Osteoblast (primary cell): ENCODE data around the gene FRMD8. TPM values are rescaled to one million over a fixed set of nuclear protein-coding genes. Genes with fewer than 3 reads are reported as not detected.

Source experiments
- DNase-seq: peaks from one replicate; pipeline ENCODE4 v3.0.0; 2011; ENCODE audit warnings: low spot score, mixed read lengths; ENCODE audit not compliant: insufficient read length; ENCODE audit errors: missing footprints
- H2AFZ ChIP-seq: 2 replicates; pipeline ENCODE4 v1.6.0; 2011; ENCODE audit warnings: mild to moderate bottlenecking, low read length
- H3K27ac ChIP-seq: 2 replicates; pipeline ENCODE4 v1.5.1; 2011; ENCODE audit warnings: mild to moderate bottlenecking, low read depth, low read length, moderate library complexity
- H3K27me3 ChIP-seq: 2 replicates; pipeline ENCODE4 v1.6.0; 2012; ENCODE audit warnings: mild to moderate bottlenecking, control low read depth, inconsistent platforms, low read length, moderate library complexity; ENCODE audit not compliant: insufficient read depth
- H3K36me3 ChIP-seq: 2 replicates; pipeline ENCODE4 v1.5.1; 2011; ENCODE audit warnings: mild to moderate bottlenecking, low read length, control low read depth, moderate library complexity; ENCODE audit not compliant: insufficient read depth
- H3K4me1 ChIP-seq: 2 replicates; pipeline ENCODE4 v1.5.1; 2011; ENCODE audit warnings: mild to moderate bottlenecking, low read length, control low read depth, moderate library complexity; ENCODE audit not compliant: insufficient read depth
- H3K4me2 ChIP-seq: 2 replicates; pipeline ENCODE4 v1.6.0; 2011; ENCODE audit warnings: mild to moderate bottlenecking, low read length; ENCODE audit not compliant: insufficient read depth
- H3K4me3 ChIP-seq: fragments of 200-600 bp; sonication (generic); 3 replicates; pipeline ENCODE4 v1.5.1; 2012; ENCODE audit warnings: mild to moderate bottlenecking, low read length, inconsistent platforms; ENCODE audit not compliant: insufficient read depth
- H3K79me2 ChIP-seq: 2 replicates; pipeline ENCODE4 v1.6.0; 2012; ENCODE audit warnings: mild to moderate bottlenecking, low read length, control low read depth, inconsistent platforms; ENCODE audit not compliant: insufficient read depth
- H3K9me3 ChIP-seq: 2 replicates; pipeline ENCODE4 v1.5.1; 2011; ENCODE audit warnings: low read depth, low read length, control low read depth
- H4K20me1 ChIP-seq: 2 replicates; pipeline ENCODE4 v1.6.0; 2012; ENCODE audit warnings: mild to moderate bottlenecking, low read length, control low read depth; ENCODE audit not compliant: insufficient read depth
- total RNA-seq: library from RNA; depleted of rRNA; stranded (reverse); fragments of >200 nt; gene quantifications from 2 replicates; pipeline ENCODE4 v1.2.3, GENCODE V29; 2012
- TF ChIP-seq, protein P1 (sequence below): IDR thresholded peaks from 2 replicates; pipeline ENCODE4 v1.5.1; 2011; ENCODE audit warnings: mild to moderate bottlenecking, low read depth, low read length, moderate library complexity; ENCODE audit errors: extremely low read depth

Gene FRMD8
- total RNA-seq, 1 donor: 78.2 TPM

DNA sequence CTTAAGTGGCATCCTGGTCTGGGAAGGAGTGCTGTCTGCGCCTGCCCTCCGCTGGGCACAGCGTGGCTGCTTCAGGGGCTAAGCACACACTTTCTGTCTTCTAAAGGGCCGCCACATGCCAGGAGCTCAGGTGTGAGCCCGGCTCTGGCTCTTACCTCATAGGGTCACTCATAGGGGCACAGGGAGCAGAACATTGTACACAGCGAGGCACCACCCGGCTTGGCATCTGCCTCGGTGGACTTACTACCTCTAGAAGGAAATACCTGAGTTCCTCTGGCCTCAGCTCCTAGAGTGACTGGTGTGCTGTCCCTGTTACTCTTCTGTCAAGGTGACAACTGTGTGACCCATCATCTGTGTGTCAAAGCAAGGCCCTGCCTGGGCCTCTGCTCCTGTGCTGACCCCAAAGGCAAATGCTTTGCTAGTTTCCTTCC, 49.6 kb downstream of the FRMD8 start:
- no peaks in the 10 kb centered on the region for H3K27me3 ChIP-seq
- H3K79me2 ChIP-seq: peaks cover 95% of the 10 kb centered on the region
- H3K9me3 ChIP-seq: no peaks in the 10 kb centered on the region
- TF ChIP-seq, protein P1, sequence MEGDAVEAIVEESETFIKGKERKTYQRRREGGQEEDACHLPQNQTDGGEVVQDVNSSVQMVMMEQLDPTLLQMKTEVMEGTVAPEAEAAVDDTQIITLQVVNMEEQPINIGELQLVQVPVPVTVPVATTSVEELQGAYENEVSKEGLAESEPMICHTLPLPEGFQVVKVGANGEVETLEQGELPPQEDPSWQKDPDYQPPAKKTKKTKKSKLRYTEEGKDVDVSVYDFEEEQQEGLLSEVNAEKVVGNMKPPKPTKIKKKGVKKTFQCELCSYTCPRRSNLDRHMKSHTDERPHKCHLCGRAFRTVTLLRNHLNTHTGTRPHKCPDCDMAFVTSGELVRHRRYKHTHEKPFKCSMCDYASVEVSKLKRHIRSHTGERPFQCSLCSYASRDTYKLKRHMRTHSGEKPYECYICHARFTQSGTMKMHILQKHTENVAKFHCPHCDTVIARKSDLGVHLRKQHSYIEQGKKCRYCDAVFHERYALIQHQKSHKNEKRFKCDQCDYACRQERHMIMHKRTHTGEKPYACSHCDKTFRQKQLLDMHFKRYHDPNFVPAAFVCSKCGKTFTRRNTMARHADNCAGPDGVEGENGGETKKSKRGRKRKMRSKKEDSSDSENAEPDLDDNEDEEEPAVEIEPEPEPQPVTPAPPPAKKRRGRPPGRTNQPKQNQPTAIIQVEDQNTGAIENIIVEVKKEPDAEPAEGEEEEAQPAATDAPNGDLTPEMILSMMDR: no peak
- no peak for DNase-seq
- peaks cover 93% of the 10 kb centered on the region for H3K36me3 ChIP-seq
- peaks cover 73% of the 10 kb centered on the region for H3K4me1 ChIP-seq
- H4K20me1 ChIP-seq: peaks cover 94% of the 10 kb centered on the region
- peak overlapping the region; percentile 46 for H3K4me3 ChIP-seq
- peak overlapping the region; percentile 68 for H3K27ac ChIP-seq
- no peak overlapping the region for H2AFZ ChIP-seq
- H3K4me2 ChIP-seq: peak overlapping the region; percentile 60

DNA sequence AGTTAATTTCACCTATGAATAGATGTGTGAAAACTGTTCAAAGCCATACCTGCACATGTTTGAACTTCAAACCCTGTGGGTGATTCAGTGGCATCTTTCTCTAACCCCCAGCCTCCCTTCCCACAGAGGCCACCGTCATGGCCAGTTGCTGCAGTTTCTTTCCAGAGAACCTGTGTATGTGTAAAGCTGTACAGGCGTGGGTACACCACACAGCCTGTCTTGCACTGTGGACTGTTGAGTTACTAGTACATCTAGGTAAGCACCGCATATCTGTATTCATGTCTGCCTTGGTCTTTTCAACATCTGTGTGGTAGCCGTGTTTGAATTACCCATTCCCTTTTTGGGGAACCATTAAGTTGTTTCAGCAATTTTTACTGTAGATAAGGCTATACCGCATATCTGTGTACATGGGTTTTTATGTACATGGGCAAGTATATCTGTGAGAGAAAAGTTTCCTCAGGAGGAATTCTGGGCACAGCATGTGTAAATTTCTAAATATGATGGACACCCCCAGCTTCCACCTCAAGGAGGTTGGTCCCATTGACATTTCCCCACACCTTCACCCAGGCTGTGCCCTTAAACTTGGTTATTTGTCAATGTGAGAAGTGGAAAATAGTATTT, 50.1 kb downstream of the FRMD8 start:
- H3K4me1 ChIP-seq: peaks cover 71% of the 10 kb centered on the region
- no peak for DNase-seq
- no peaks in the 10 kb centered on the region for H3K9me3 ChIP-seq
- H3K79me2 ChIP-seq: peaks cover 94% of the 10 kb centered on the region
- peaks cover 93% of the 10 kb centered on the region for H3K36me3 ChIP-seq
- peak overlapping the region; percentile 46 for H3K4me3 ChIP-seq
- peaks cover 94% of the 10 kb centered on the region for H4K20me1 ChIP-seq
- H2AFZ ChIP-seq: no peak overlapping the region
- peak overlapping the region; percentile 60 for H3K4me2 ChIP-seq
- peak overlapping the region; percentile 68 for H3K27ac ChIP-seq
- TF ChIP-seq, protein P1: no peak
- H3K27me3 ChIP-seq: no peaks in the 10 kb centered on the region

DNA sequence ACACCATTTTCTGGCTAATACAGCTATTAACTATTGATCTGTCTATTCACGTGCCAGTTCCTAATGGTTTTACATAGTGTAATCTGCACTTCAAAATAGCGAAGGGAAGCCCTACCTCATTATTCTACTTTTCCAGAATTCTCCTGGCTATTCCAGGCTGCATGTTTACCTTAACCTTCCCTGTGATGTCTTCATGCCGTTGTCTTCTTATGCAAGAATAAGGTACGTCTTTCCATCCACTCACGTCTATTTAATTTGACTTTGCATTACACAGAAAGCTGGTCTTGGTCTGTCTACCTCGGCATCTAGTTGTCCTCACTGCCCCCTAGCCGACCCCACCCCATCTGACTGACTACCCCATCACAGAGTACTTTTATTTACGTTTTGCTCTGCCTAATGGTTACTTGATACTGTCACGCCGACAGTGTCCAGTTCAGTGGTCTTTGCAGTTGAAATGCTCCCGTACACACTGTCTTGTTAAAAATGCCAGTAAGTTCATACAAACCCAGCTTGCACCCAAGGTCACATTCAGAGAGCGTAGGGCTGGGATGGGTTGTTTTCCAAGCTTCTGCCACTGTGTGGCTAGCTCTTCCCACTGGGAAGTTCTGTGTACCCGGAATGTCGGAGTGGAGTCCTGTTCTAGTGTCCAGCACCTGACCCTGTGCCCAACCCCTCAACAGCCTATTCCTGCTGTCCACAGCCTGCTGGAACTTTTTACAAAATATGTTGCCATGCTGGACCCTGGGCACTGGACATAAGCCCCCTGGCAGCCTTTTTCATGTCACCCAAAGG, 51.2 kb downstream of the FRMD8 start:
- Histone ChIP-seq H3K27ac (peak overlapping the region; percentile 43), H3K4me1 (peaks cover 71% of the 10 kb centered on the region)

More for the DNA sequence above, 51.2 kb downstream of the FRMD8 start:
- TF ChIP-seq, protein P1: no peak
- Histone ChIP-seq H3K27me3 (no peaks in the 10 kb centered on the region), H3K9me3 (no peaks in the 10 kb centered on the region), H3K79me2 (peaks cover 93% of the 10 kb centered on the region), H3K4me2 (peak overlapping the region; percentile 49), H3K36me3 (peaks cover 93% of the 10 kb centered on the region), H2AFZ (no peak overlapping the region), H3K4me3 (peak overlapping the region; percentile 46), H4K20me1 (peaks cover 93% of the 10 kb centered on the region)
- no peak for DNase-seq
